Ovary (tissue), 3 donors: ENCODE measurements around the gene CNOT10.

Experiments
- CTCF ChIP-seq, 3 donors: fragments of 450-650 bp in 2 of 3; fragments of 200-600 bp in 1 of 3; IDR thresholded peaks; one replicate each; pipeline versions ENCODE4 v1.5.1 to v1.8.0; 2016 to 2022; ENCODE audit warnings: antibody characterized with exemption in 3 of 3, mild to moderate bottlenecking in 1 of 3
- EP300 ChIP-seq: sonication (generic); formaldehyde crosslinking; IDR thresholded peaks from one replicate; pipeline ENCODE4 v1.6.1; 2017; ENCODE audit warnings: antibody characterized with exemption
- POLR2A ChIP-seq: fragments of 450-650 bp; IDR thresholded peaks from one replicate; pipeline ENCODE4 v1.6.1; 2017; ENCODE audit warnings: antibody characterized with exemption, mild to moderate bottlenecking, moderate library complexity
- donor health status: DM: no; HTN: no; CAD: no.

GRCh38 chr3:32820430-32820829, 135.4 kb downstream of the CNOT10 start:
- no peak for TF ChIP-seq CTCF (IDR thresholded peaks at IDR 0.05)
- TF ChIP-seq POLR2A: no peak
- no peak for TF ChIP-seq EP300
